ENCODE data around the gene EEF1AKMT2.

Gene EEF1AKMT2

DNA sequence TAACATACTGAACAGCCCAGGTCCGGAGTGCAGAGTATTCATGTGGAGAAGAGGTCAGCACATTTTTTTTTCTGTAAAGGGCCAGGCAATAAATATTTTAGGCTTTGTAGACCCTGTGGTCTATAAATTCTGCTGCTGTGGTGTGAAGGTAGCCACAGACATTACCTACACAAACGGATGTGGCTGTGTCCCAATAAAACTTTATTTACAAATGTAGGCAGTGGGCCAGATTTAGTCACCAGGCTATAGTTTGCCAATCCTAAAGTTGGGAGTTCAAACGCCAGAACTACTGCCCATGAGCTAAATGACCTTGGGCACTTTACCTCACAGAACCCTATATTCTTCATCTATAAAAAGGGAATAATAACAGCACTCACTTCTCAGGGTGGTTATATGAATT, 60.9 kb downstream of the EEF1AKMT2 start:
- H3K27me3 ChIP-seq (ENCODE audit: insufficient read depth, low read length, poor library complexity), result no peaks in the 10 kb centered on the region
- H3K4me3 ChIP-seq (ENCODE audit: low read length), result no peak overlapping the region
- H3K79me2 ChIP-seq (ENCODE audit: control insufficient read depth, insufficient read depth, low read length), result peaks cover 8% of the 10 kb centered on the region
- no peak overlapping the region for H2BK5ac ChIP-seq (ENCODE audit: low read length)
- no peak overlapping the region for H3K56ac ChIP-seq (ENCODE audit: low read length)
- peaks cover 13% of the 10 kb centered on the region for H3K4me1 ChIP-seq (ENCODE audit: control insufficient read depth, low read depth, low read length)
- H3K36me3 ChIP-seq (ENCODE audit: control insufficient read depth, insufficient read depth, low read length), result no peaks in the 10 kb centered on the region
- no peak overlapping the region for H2BK15ac ChIP-seq (replicated peaks; ENCODE audit: low read depth)
- no peak for DNase-seq
- WGBS (ENCODE audit: extremely low coverage, insufficient coverage, low lambda C conversion rate), result no CpG with 5 or more reads among the region's 3 CpGs
- H3K4me2 ChIP-seq (ENCODE audit: low read length), result no peak overlapping the region
- no peak overlapping the region for H3K4ac ChIP-seq (ENCODE audit: low read depth, low read length)
- H2AK5ac ChIP-seq (ENCODE audit: low read length), result no peak overlapping the region
- no peak overlapping the region for H2BK120ac ChIP-seq (ENCODE audit: low read depth, low read length)
- H3K79me1 ChIP-seq (ENCODE audit: low read length), result peaks cover 29% of the 10 kb centered on the region
- H3K18ac ChIP-seq (ENCODE audit: low read length), result no peak overlapping the region
- no peak overlapping the region for H4K5ac ChIP-seq (ENCODE audit: low read length)
- no peak overlapping the region for H3K9ac ChIP-seq (ENCODE audit: low read length)
- no peak overlapping the region for H4K8ac ChIP-seq (ENCODE audit: low read depth, low read length)
- no peak overlapping the region for H3K23ac ChIP-seq (ENCODE audit: low read length)
- H3K27ac ChIP-seq (ENCODE audit: low read depth, low read length), result no peak overlapping the region

DNA sequence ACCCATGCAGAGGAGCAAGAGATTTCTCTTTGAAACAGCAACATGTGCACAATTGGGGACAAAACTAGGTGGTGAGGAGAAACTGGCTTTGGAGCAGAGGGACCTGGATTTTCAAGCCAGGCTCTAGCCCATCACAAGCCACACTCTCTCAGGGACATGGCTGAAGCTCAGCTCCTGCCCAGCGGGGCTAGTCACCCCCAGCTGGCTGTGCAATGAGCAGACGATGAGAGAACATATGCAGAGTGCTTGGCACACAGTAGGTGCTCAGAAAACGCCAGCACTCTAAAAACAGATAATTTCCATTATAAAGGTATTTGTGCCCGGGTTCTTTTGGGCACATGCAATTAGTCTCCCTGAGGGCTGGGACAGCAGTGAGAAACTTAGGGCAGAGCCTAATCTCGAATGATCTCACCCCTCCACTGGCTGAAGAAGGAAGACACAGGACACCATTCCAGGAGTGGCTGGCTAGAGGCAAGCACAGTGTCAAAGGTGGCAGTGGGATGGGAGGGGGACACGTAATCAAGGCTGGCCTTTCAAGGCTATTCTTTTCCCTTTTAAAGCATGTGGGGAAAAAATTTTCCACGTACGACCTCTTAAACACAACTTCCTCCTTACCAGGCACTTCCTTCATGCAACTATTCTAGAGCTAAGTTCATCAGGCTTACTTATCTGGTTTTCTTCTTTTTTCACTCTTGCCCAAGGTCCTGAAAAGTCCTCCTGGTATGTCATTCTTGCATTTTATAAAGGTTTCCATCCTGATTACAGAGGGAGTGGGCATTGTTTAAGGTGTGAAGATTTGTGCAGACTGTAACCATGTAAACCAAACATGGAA, 62.6 kb downstream of the EEF1AKMT2 start:
- Histone ChIP-seq H3K79me2 (ENCODE audit: control insufficient read depth, insufficient read depth, low read length) (peaks cover 3% of the 10 kb centered on the region), H3K36me3 (ENCODE audit: control insufficient read depth, insufficient read depth, low read length) (no peaks in the 10 kb centered on the region), H3K4ac (ENCODE audit: low read depth, low read length) (no peak overlapping the region), H4K8ac (ENCODE audit: low read depth, low read length) (no peak overlapping the region), H3K4me3 (ENCODE audit: low read length) (no peak overlapping the region), H4K5ac (ENCODE audit: low read length) (no peak overlapping the region), H2AK5ac (ENCODE audit: low read length) (no peak overlapping the region), H3K56ac (ENCODE audit: low read length) (no peak overlapping the region), H3K18ac (ENCODE audit: low read length) (no peak overlapping the region), H3K4me1 (ENCODE audit: control insufficient read depth, low read depth, low read length) (peaks cover 10% of the 10 kb centered on the region), H3K27me3 (ENCODE audit: insufficient read depth, low read length, poor library complexity) (no peaks in the 10 kb centered on the region), H3K79me1 (ENCODE audit: low read length) (peaks cover 33% of the 10 kb centered on the region), H3K23ac (ENCODE audit: low read length) (no peak overlapping the region), H3K4me2 (ENCODE audit: low read length) (no peak overlapping the region), H2BK120ac (ENCODE audit: low read depth, low read length) (no peak overlapping the region), H2BK5ac (ENCODE audit: low read length) (no peak overlapping the region), H2BK15ac (replicated peaks; ENCODE audit: low read depth) (no peak overlapping the region), H3K27ac (ENCODE audit: low read depth, low read length) (no peak overlapping the region), H3K9ac (ENCODE audit: low read length) (no peak overlapping the region)
- no CpG with 5 or more reads among the region's 8 CpGs for WGBS (ENCODE audit: extremely low coverage, insufficient coverage, low lambda C conversion rate)
- peak; percentile 52 for DNase-seq

DNA sequence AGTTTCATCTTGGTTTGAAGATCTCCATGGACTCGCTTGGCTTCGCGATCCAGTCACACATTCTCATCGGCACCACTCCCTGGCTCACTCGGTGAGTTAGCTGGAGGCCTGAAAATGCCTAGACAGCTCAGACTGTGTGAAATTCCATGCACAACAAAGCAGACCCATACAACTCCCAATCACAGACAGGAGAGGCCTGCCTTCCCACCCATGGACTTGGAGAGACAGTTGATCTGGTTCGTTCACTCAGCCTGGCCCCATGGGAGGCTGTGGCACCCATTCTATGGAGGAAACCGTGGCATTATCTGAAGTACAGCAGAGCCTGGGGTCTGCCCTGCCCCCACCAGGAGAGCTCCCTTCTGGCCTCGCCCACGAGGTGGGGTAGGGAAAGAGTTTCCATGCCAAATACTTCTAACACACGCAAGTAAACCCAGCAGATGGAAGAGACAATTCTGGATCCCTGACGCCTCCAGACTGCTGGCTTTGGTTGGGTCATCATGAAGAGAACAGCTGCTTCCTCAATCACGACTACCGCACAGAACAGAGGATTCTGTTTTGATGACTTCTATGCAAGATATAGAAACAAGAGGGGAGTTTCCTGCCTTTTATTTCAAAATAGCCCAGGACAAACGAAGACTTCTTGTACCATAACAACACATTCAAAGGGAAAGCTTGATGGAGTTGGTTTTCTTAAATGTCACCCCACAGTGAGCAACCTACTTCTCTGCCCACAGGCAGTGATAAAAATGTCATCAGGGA, 63.4 kb downstream of the EEF1AKMT2 start:
- H3K4me3 ChIP-seq (ENCODE audit: low read length), result no peak overlapping the region
- H2BK5ac ChIP-seq (ENCODE audit: low read length), result no peak overlapping the region
- no CpG with 5 or more reads among the region's 14 CpGs for WGBS (ENCODE audit: extremely low coverage, insufficient coverage, low lambda C conversion rate)
- no peak overlapping the region for H3K4ac ChIP-seq (ENCODE audit: low read depth, low read length)
- H2BK120ac ChIP-seq (ENCODE audit: low read depth, low read length), result no peak overlapping the region
- H4K5ac ChIP-seq (ENCODE audit: low read length), result no peak overlapping the region
- peaks cover 12% of the 10 kb centered on the region for H3K4me1 ChIP-seq (ENCODE audit: control insufficient read depth, low read depth, low read length)
- H3K9ac ChIP-seq (ENCODE audit: low read length), result no peak overlapping the region
- H3K79me1 ChIP-seq (ENCODE audit: low read length), result peaks cover 30% of the 10 kb centered on the region
- no peak overlapping the region for H3K18ac ChIP-seq (ENCODE audit: low read length)
- no peak overlapping the region for H2BK15ac ChIP-seq (replicated peaks; ENCODE audit: low read depth)
- no peak overlapping the region for H3K4me2 ChIP-seq (ENCODE audit: low read length)
- H3K27me3 ChIP-seq (ENCODE audit: insufficient read depth, low read length, poor library complexity), result no peaks in the 10 kb centered on the region
- H3K56ac ChIP-seq (ENCODE audit: low read length), result no peak overlapping the region
- no peak overlapping the region for H2AK5ac ChIP-seq (ENCODE audit: low read length)
- peak; percentile 83 for DNase-seq
- H4K8ac ChIP-seq (ENCODE audit: low read depth, low read length), result no peak overlapping the region
- H3K27ac ChIP-seq (ENCODE audit: low read depth, low read length), result no peak overlapping the region
- H3K23ac ChIP-seq (ENCODE audit: low read length), result no peak overlapping the region
- no peaks in the 10 kb centered on the region for H3K36me3 ChIP-seq (ENCODE audit: control insufficient read depth, insufficient read depth, low read length)
- H3K79me2 ChIP-seq (ENCODE audit: control insufficient read depth, insufficient read depth, low read length), result peaks cover 3% of the 10 kb centered on the region

DNA sequence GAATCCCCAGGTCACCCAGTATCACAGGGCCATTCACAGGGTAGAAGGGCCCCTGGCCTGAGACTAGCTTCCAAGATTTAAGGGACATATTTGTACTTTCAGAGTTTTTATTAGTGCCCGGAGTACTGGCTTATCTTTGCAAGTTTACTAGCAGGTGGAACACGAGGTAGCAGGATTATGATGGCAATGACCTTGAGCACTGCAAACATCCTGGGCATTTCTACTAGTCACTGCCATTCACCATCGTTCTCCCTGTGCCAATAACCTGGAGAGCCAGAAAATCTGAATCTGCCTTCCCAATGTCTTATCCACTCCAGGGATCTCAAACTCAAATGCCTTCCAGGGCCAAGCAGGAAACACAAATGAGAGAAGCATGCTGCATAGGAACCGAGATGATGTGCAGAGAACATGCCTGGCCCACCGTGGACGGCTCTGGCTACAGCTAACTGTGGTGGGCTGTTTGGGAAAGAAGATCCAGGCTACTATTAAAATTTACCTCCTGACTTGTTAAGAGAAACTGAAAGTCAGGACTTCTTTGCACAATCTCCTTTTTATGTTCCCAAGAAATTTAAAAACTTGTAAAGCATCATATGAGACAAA, 64.2 kb downstream of the EEF1AKMT2 start:
- H3K27ac ChIP-seq (ENCODE audit: low read depth, low read length), result no peak overlapping the region
- peaks cover 17% of the 10 kb centered on the region for H3K4me1 ChIP-seq (ENCODE audit: control insufficient read depth, low read depth, low read length)
- WGBS (ENCODE audit: extremely low coverage, insufficient coverage, low lambda C conversion rate), result no CpG with 5 or more reads among the region's 6 CpGs

DNA sequence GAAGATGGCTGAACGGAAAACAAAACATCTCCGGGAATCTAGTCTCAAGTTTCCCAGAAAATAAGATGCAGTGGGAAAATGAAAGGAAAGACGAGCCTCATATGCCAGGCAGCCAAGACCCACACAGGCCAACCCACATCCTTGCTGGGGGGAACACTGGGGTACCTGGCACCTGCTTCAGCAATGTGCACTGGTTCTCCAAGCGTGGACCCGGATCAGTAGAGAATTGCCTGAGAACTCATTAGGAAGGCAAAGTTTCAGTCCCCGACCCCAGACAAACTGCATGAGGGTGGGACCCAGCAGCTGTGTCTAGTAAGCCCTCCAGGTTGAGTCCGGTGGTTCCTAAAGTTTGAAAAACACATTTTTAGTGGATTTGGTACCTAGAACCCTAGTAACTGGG, 65.9 kb downstream of the EEF1AKMT2 start:
- no peak overlapping the region for H3K18ac ChIP-seq (ENCODE audit: low read length)
- H3K4ac ChIP-seq (ENCODE audit: low read depth, low read length), result no peak overlapping the region
- no peak overlapping the region for H3K4me2 ChIP-seq (ENCODE audit: low read length)
- peaks cover 17% of the 10 kb centered on the region for H3K4me1 ChIP-seq (ENCODE audit: control insufficient read depth, low read depth, low read length)
- no peak overlapping the region for H3K23ac ChIP-seq (ENCODE audit: low read length)
- H3K56ac ChIP-seq (ENCODE audit: low read length), result no peak overlapping the region
- no peak overlapping the region for H2BK15ac ChIP-seq (replicated peaks; ENCODE audit: low read depth)
- H4K8ac ChIP-seq (ENCODE audit: low read depth, low read length), result no peak overlapping the region
- no peaks in the 10 kb centered on the region for H3K36me3 ChIP-seq (ENCODE audit: control insufficient read depth, insufficient read depth, low read length)
- DNase-seq, result no peak
- H3K4me3 ChIP-seq (ENCODE audit: low read length), result no peak overlapping the region
- H2BK120ac ChIP-seq (ENCODE audit: low read depth, low read length), result no peak overlapping the region
- no peak overlapping the region for H4K5ac ChIP-seq (ENCODE audit: low read length)
- no peak overlapping the region for H3K27ac ChIP-seq (ENCODE audit: low read depth, low read length)
- H3K79me1 ChIP-seq (ENCODE audit: low read length), result peaks cover 22% of the 10 kb centered on the region
- no peak overlapping the region for H2AK5ac ChIP-seq (ENCODE audit: low read length)
- peaks cover 3% of the 10 kb centered on the region for H3K79me2 ChIP-seq (ENCODE audit: control insufficient read depth, insufficient read depth, low read length)
- no peaks in the 10 kb centered on the region for H3K27me3 ChIP-seq (ENCODE audit: insufficient read depth, low read length, poor library complexity)
- H3K9ac ChIP-seq (ENCODE audit: low read length), result no peak overlapping the region
- no CpG with 5 or more reads among the region's 7 CpGs for whole genome bisulfite sequencing (ENCODE audit: extremely low coverage, insufficient coverage, low lambda C conversion rate)
- no peak overlapping the region for H2BK5ac ChIP-seq (ENCODE audit: low read length)

More for the DNA sequence above, 64.2 kb downstream of the EEF1AKMT2 start:
- Histone ChIP-seq H3K4ac (ENCODE audit: low read depth, low read length) (no peak overlapping the region), H2AK5ac (ENCODE audit: low read length) (no peak overlapping the region), H3K23ac (ENCODE audit: low read length) (no peak overlapping the region), H3K56ac (ENCODE audit: low read length) (no peak overlapping the region), H2BK5ac (ENCODE audit: low read length) (no peak overlapping the region), H4K8ac (ENCODE audit: low read depth, low read length) (no peak overlapping the region), H3K79me2 (ENCODE audit: control insufficient read depth, insufficient read depth, low read length) (peaks cover 3% of the 10 kb centered on the region), H3K9ac (ENCODE audit: low read length) (no peak overlapping the region), H2BK15ac (replicated peaks; ENCODE audit: low read depth) (no peak overlapping the region), H4K5ac (ENCODE audit: low read length) (no peak overlapping the region), H3K27me3 (ENCODE audit: insufficient read depth, low read length, poor library complexity) (no peaks in the 10 kb centered on the region), H2BK120ac (ENCODE audit: low read depth, low read length) (no peak overlapping the region), H3K4me3 (ENCODE audit: low read length) (no peak overlapping the region), H3K36me3 (ENCODE audit: control insufficient read depth, insufficient read depth, low read length) (no peaks in the 10 kb centered on the region), H3K79me1 (ENCODE audit: low read length) (peaks cover 27% of the 10 kb centered on the region), H3K18ac (ENCODE audit: low read length) (no peak overlapping the region), H3K4me2 (ENCODE audit: low read length) (no peak overlapping the region)
- no peak for DNase-seq
